BJ (cell line): ENCODE results near the gene KCNN3. TPM values are rescaled to one million over a fixed set of nuclear protein-coding genes. Genes with fewer than 3 reads are reported as not detected.

ENCODE experiments used
- CTCF ChIA-PET: fragments of 350-600 bp; formaldehyde crosslinking; extraction: SDS; loops from one replicate; lab custom pipeline; 2021; ENCODE audit warnings: antibody characterized with exemption, inconsistent platforms; lab: Yijun Ruan, JAX
- POLR2A ChIA-PET: fragments of 300-600 bp; sonication (Branson Sonifier 250); formaldehyde crosslinking; extraction: SDS; loops from one replicate; lab custom pipeline; 2021; ENCODE audit warnings: antibody characterized with exemption; lab: Charles Lee
- DNase-seq: peaks from one replicate; pipeline ENCODE4 v3.0.0-alpha.2; 2011; ENCODE audit warnings: low read depth
- H3K27me3 ChIP-seq: 2 replicates; pipeline ENCODE4 v1.6.0; 2011; ENCODE audit warnings: low read length; ENCODE audit not compliant: control insufficient read depth, insufficient read depth
- H3K36me3 ChIP-seq: 2 replicates; pipeline ENCODE4 v1.5.1; 2011; ENCODE audit warnings: low read length; ENCODE audit not compliant: control insufficient read depth, insufficient read depth
- H3K4me3 ChIP-seq: 2 replicates; pipeline ENCODE4 v1.5.1; 2011; ENCODE audit warnings: low read depth, mild to moderate bottlenecking, control low read depth, low read length
- polyA plus RNA-seq: library from polyadenylated mRNA; depleted of rRNA; stranded (reverse); fragments of >200 nt; gene quantifications from 2 replicates; pipeline ENCODE4 v1.2.3, GENCODE V29; 2011
- TF ChIP-seq, protein P1 (sequence below): IDR thresholded peaks from 2 replicates; pipeline ENCODE4 v1.5.1; 2011; ENCODE audit warnings: low read depth, mild to moderate bottlenecking, control low read depth, inconsistent platforms, low read length, moderate library complexity; ENCODE audit not compliant: insufficient read depth

KCNN3 gene
- polyA plus RNA-seq, 1 experiment, result not detected

- POLR2A ChIA-PET, result no interaction called here
- CTCF ChIA-PET, result interaction anchor here (1.4 kb wide), 1 partner anchor 11 kb away, joined by 4 read pairs; no protein-coding TSS in a partner anchor
These were observed 173.6 kb downstream of the KCNN3 start for GRCh38 chr1:154696456-154696855.

GRCh38 chr1:154695985-154696384, 174.1 kb downstream of the KCNN3 start:
- CTCF ChIA-PET, result interaction anchor here (1.4 kb wide), 1 partner anchor 10 kb away, joined by 4 read pairs; no protein-coding TSS in a partner anchor
- no peaks in the 10 kb centered on the region for H3K36me3 ChIP-seq
- DNase-seq, result no peak
- TF ChIP-seq, protein P1, sequence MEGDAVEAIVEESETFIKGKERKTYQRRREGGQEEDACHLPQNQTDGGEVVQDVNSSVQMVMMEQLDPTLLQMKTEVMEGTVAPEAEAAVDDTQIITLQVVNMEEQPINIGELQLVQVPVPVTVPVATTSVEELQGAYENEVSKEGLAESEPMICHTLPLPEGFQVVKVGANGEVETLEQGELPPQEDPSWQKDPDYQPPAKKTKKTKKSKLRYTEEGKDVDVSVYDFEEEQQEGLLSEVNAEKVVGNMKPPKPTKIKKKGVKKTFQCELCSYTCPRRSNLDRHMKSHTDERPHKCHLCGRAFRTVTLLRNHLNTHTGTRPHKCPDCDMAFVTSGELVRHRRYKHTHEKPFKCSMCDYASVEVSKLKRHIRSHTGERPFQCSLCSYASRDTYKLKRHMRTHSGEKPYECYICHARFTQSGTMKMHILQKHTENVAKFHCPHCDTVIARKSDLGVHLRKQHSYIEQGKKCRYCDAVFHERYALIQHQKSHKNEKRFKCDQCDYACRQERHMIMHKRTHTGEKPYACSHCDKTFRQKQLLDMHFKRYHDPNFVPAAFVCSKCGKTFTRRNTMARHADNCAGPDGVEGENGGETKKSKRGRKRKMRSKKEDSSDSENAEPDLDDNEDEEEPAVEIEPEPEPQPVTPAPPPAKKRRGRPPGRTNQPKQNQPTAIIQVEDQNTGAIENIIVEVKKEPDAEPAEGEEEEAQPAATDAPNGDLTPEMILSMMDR, result peak; percentile 30; the same call in 1 of the 2 replicates
- H3K4me3 ChIP-seq, result no peak overlapping the region
- peaks cover 4% of the 10 kb centered on the region for H3K27me3 ChIP-seq
- POLR2A ChIA-PET, result no interaction called here

More at GRCh38 chr1:154696456-154696855, 173.6 kb downstream of the KCNN3 start:
- Histone ChIP-seq H3K27me3 (peaks cover 5% of the 10 kb centered on the region), H3K4me3 (no peak overlapping the region), H3K36me3 (no peaks in the 10 kb centered on the region)
- no peak for DNase-seq
- TF ChIP-seq, protein P1, result no peak

DNA sequence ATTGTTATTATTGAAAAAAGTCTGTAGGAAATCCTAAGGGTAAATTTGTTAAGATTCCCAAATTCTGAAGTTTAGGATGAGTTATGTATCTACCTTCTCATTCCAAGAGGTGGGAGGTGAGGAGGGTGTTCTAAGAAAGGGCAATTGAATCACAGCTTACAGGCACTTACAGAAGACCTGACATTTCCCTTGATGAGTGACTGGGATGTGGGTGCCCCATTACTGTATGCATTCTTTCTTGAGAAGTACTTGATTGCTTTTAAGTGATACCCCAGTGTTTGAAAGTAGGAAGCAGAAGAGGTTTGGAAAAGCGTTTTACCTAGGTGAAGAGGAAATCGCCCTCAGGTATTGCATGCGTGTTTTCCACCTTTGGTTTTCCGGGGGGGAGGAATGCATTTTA, 175.1 kb downstream of the KCNN3 start:
- CTCF ChIA-PET, result no interaction called here
- Histone ChIP-seq H3K36me3 (no peaks in the 10 kb centered on the region), H3K4me3 (no peak overlapping the region), H3K27me3 (peaks cover 4% of the 10 kb centered on the region; the same call in 1 of the 2 replicates)
- DNase-seq, result no peak
- TF ChIP-seq, protein P1, result no peak
- POLR2A ChIA-PET, result no interaction called here

- POLR2A ChIA-PET, result no interaction called here
- peaks cover 2% of the 10 kb centered on the region; the same call in 1 of the 2 replicates for H3K27me3 ChIP-seq
- no peak overlapping the region for H3K4me3 ChIP-seq
- CTCF ChIA-PET, result interaction anchor here (1.2 kb wide), 1 partner anchor 9 kb away, joined by 3 read pairs; no protein-coding TSS in a partner anchor
- TF ChIP-seq, protein P1, result no peak
- H3K36me3 ChIP-seq, result no peaks in the 10 kb centered on the region
- DNase-seq, result no peak
These were observed 181.0 kb downstream of the KCNN3 start for GRCh38 chr1:154689083-154689482.

- no peak overlapping the region for H3K4me3 ChIP-seq
- POLR2A ChIA-PET, result no interaction called here
- no peaks in the 10 kb centered on the region; the same call in 1 of the 2 replicates for H3K27me3 ChIP-seq
- CTCF ChIA-PET, result interaction anchor here (1.2 kb wide), 2 partner anchors 10 to 103 kb away, joined by 3 to 4 read pairs; no protein-coding TSS in a partner anchor
- no peak for DNase-seq
- H3K36me3 ChIP-seq, result no peaks in the 10 kb centered on the region
- TF ChIP-seq, protein P1, result no peak
These were observed 183.6 kb downstream of the KCNN3 start for GRCh38 chr1:154686507-154686906.
